HCT116 (cell line): Measurements from ENCODE around the gene COL5A3. TPM values are rescaled to one million over a fixed set of nuclear protein-coding genes. Genes with fewer than 3 reads are reported as not detected.

Source experiments
- ATAC-seq: fragments of 200-7000 bp; cut with Tn5 transposase; 2 replicates; pipeline ENCODE4 v1.9.1; 2020; ENCODE audit warnings: mild to moderate bottlenecking, moderate library complexity
- BruUV-seq: library from RNA; stranded (reverse); fragments of 400-500 nt; replicated peaks from 2 replicates; lab custom pipeline; 2021; lab: Mats Ljungman, UMichigan
- CTCF ChIA-PET: fragments of 300-600 bp; sonication (Branson Sonifier 250); formaldehyde crosslinking; loops from one replicate; lab custom pipeline; 2021; ENCODE audit warnings: antibody characterized with exemption; lab: Charles Lee
- POLR2A ChIA-PET: fragments of 300-600, 350-600 bp; sonication (Branson Sonifier 250); formaldehyde crosslinking; loops from one replicate; lab custom pipeline; 2021; ENCODE audit warnings: antibody characterized with exemption; lab: Charles Lee
- RAD21 ChIA-PET, 2 experiments: fragments of 300-600 bp; sonication (Branson Sonifier 250); formaldehyde crosslinking; loops; one replicate each; lab custom pipeline; 2023; ENCODE audit warnings: low total read pairs in 2 of 2; ENCODE audit not compliant: uncharacterized antibody in 2 of 2, unreplicated experiment in 2 of 2, low non-redundant PET in 1 of 2; lab: Charles Lee
- DNase-seq: peaks from one replicate; pipeline ENCODE4 v3.0.0-alpha.2; 2010; ENCODE audit warnings: low read depth, low spot score
- H2AFZ ChIP-seq: fragments of 200-600 bp; shearing (Covaris generic), sonication (generic); 2 replicates; pipeline ENCODE4 v1.6.1; 2017; ENCODE audit warnings: low read depth, mixed run types, mixed read lengths, antibody characterized with exemption, low read length; ENCODE audit not compliant: poor library complexity, severe bottlenecking
- H3K27ac ChIP-seq: 2 replicates; pipeline ENCODE4 v1.5.1; 2012; ENCODE audit warnings: low read depth, low read length
- H3K27me3 ChIP-seq: fragments of 200-600 bp; sonication (generic); 2 replicates; pipeline ENCODE4 v1.6.1; 2016; ENCODE audit warnings: mixed run types, low read length, mixed read lengths; ENCODE audit not compliant: insufficient read depth
- H3K36me3 ChIP-seq, 2 experiments: fragments of 200-500 bp in 1 of 2; fragments of 200-600 bp in 1 of 2; sonication (Bioruptor generic) in 1 of 2; sonication (generic) in 1 of 2; 2 replicates each; pipeline versions ENCODE4 v1.5.1 to v1.6.1; 2014 to 2016; ENCODE audit warnings: low read length in 2 of 2, inconsistent platforms in 1 of 2, mixed read lengths in 1 of 2, mixed run types in 1 of 2; ENCODE audit not compliant: insufficient read depth in 2 of 2, control insufficient read depth in 1 of 2
- H3K4me1 ChIP-seq, 2 experiments: fragments of 200-600 bp in 1 of 2; sonication (generic) in 1 of 2; 2 replicates each; pipeline versions ENCODE4 v1.5.1 to v1.6.1; 2012 to 2017; ENCODE audit warnings: low read length in 2 of 2, inconsistent platforms in 1 of 2, mild to moderate bottlenecking in 1 of 2, mixed read lengths in 1 of 2, mixed run types in 1 of 2, moderate library complexity in 1 of 2; ENCODE audit not compliant: insufficient read depth in 2 of 2, control insufficient read depth in 1 of 2
- H3K4me2 ChIP-seq: fragments of 200-600 bp; sonication (generic); 2 replicates; pipeline ENCODE4 v1.6.1; 2017; ENCODE audit warnings: mixed run types, low read length, mixed read lengths
- H3K4me3 ChIP-seq, 2 experiments: fragments of 200-600 bp in 1 of 2; sonication (generic) in 1 of 2; replicated peaks in 1 of 2; 2 replicates each; pipeline ENCODE4 v1.5.1; 2011 to 2016; ENCODE audit warnings: low read length in 2 of 2, control low read depth in 1 of 2, low read depth in 1 of 2, mild to moderate bottlenecking in 1 of 2, mixed read lengths in 1 of 2, mixed run types in 1 of 2
- H3K79me2 ChIP-seq: fragments of 200-600 bp; sonication (generic); 2 replicates; pipeline ENCODE4 v1.6.1; 2017; ENCODE audit warnings: mild to moderate bottlenecking, mixed run types, low read length, moderate library complexity, mixed read lengths; ENCODE audit not compliant: insufficient read depth
- H3K9ac ChIP-seq: fragments of 200-600 bp; sonication (generic); 2 replicates; pipeline ENCODE4 v1.6.1; 2016; ENCODE audit warnings: low read length, mixed read lengths
- H3K9me2 ChIP-seq: fragments of 200-600 bp; sonication (generic), shearing (Covaris generic); 2 replicates; pipeline ENCODE4 v1.6.1; 2017; ENCODE audit warnings: mixed run types, mild to moderate bottlenecking, moderate library complexity; ENCODE audit not compliant: insufficient read depth
- H3K9me3 ChIP-seq, 2 experiments: fragments of 200-500 bp in 1 of 2; fragments of 200-600 bp in 1 of 2; sonication (Bioruptor generic) in 1 of 2; sonication (generic) in 1 of 2; 2 replicates each; pipeline ENCODE4 v1.6.1; 2014 to 2017; ENCODE audit warnings: low read length in 2 of 2, mixed read lengths in 2 of 2, inconsistent platforms in 1 of 2, low read depth in 1 of 2, mild to moderate bottlenecking in 1 of 2, mixed run types in 1 of 2, moderate library complexity in 1 of 2; ENCODE audit not compliant: control insufficient read depth in 1 of 2, insufficient read depth in 1 of 2
- H4K20me1 ChIP-seq: fragments of 200-600 bp; sonication (generic), shearing (Covaris generic); 2 replicates; pipeline ENCODE4 v1.6.1; 2017; ENCODE audit warnings: mixed run types, mild to moderate bottlenecking, moderate library complexity; ENCODE audit not compliant: insufficient read depth
- CBX3 ChIP-seq: IDR thresholded peaks from 2 replicates; pipeline ENCODE4 v1.6.1; 2012; ENCODE audit warnings: low read depth
- EGR1 ChIP-seq: IDR thresholded peaks from 2 replicates; pipeline ENCODE4 v1.6.1; 2012; ENCODE audit warnings: low read depth
- ELF1 ChIP-seq: IDR thresholded peaks from 2 replicates; pipeline ENCODE4 v1.6.1; 2012; ENCODE audit warnings: low read depth, borderline replicate concordance
- EZH2 ChIP-seq: fragments of 200-600 bp; sonication (generic); IDR thresholded peaks from 2 replicates; pipeline ENCODE4 v1.6.1; 2017; ENCODE audit warnings: antibody characterized with exemption, mixed run types
- EZH2phosphoT487 ChIP-seq: fragments of 200-600 bp; IDR thresholded peaks from 2 replicates; pipeline ENCODE4 v1.6.1; 2018; ENCODE audit warnings: antibody characterized with exemption, borderline replicate concordance
- JUND ChIP-seq: IDR thresholded peaks from 2 replicates; pipeline ENCODE4 v1.6.1; 2012
- POLR2A ChIP-seq: IDR thresholded peaks from 2 replicates; pipeline ENCODE4 v1.7.0; 2011; ENCODE audit warnings: borderline replicate concordance; ENCODE audit not compliant: insufficient read depth, insufficient read length; ENCODE audit errors: extremely low read depth
- POLR2AphosphoS5 ChIP-seq: IDR thresholded peaks from 2 replicates; pipeline ENCODE4 v1.6.1; 2011; ENCODE audit warnings: mild to moderate bottlenecking, low read depth, low read length, moderate library complexity
- RAD21 ChIP-seq: IDR thresholded peaks from 2 replicates; pipeline ENCODE4 v1.6.1; 2012; ENCODE audit warnings: low read depth, mild to moderate bottlenecking
- SIN3A ChIP-seq: IDR thresholded peaks from 2 replicates; pipeline ENCODE4 v1.6.1; 2012; ENCODE audit warnings: low read depth
- SP1 ChIP-seq: IDR thresholded peaks from 2 replicates; pipeline ENCODE4 v1.6.1; 2012; ENCODE audit warnings: low read depth
- SRF ChIP-seq: IDR thresholded peaks from 2 replicates; pipeline ENCODE4 v1.6.1; 2012; ENCODE audit warnings: low read depth
- TCF7L2 ChIP-seq: IDR thresholded peaks from 2 replicates; pipeline ENCODE4 v1.7.0; 2011; ENCODE audit warnings: borderline replicate concordance, inconsistent platforms; ENCODE audit not compliant: insufficient read depth, insufficient read length; ENCODE audit errors: extremely low read depth
- YY1 ChIP-seq: IDR thresholded peaks from 2 replicates; pipeline ENCODE4 v1.6.1; 2011; ENCODE audit warnings: low read length, low read depth, moderate library complexity, mild to moderate bottlenecking; ENCODE audit not compliant: insufficient replicate concordance; ENCODE audit errors: extremely low read depth
- ZFX ChIP-seq: fragments of 450-650 bp; IDR thresholded peaks from 2 replicates; pipeline ENCODE4 v1.6.1; 2017
- ZNF274 ChIP-seq: fragments of 200-500 bp; sonication (Bioruptor generic); IDR thresholded peaks from 2 replicates; pipeline ENCODE4 v1.6.1; 2014; ENCODE audit warnings: mild to moderate bottlenecking, low read depth, low read length, inconsistent platforms
- intact Hi-C: fragments of 100-400 bp; cut with micrococcal nuclease; formaldehyde crosslinking; loops from 2 replicates; pipeline ENCODE4 v1.10.0; 2022
- total RNA-seq: library from RNA; stranded (reverse); gene quantifications from one replicate; pipeline ENCODE4 v1.2.1, GENCODE V29; 2021; ENCODE audit not compliant: unreplicated experiment
- TF ChIP-seq, protein P1 (sequence below): IDR thresholded peaks from 2 replicates; pipeline ENCODE4 v1.6.1; 2012
- TF ChIP-seq, protein P2 (sequence below): IDR thresholded peaks from 2 replicates; pipeline ENCODE4 v1.6.1; 2011; ENCODE audit warnings: mild to moderate bottlenecking, low read length, moderate library complexity; ENCODE audit not compliant: insufficient replicate concordance; ENCODE audit errors: extremely low read depth
- TF ChIP-seq, protein P3 (sequence below): IDR thresholded peaks from 2 replicates; pipeline ENCODE4 v1.6.1; 2012; ENCODE audit warnings: low read depth
- TF ChIP-seq, protein P4 (sequence below): IDR thresholded peaks from 2 replicates; pipeline ENCODE4 v1.6.1; 2012

The COL5A3 gene
- total RNA-seq, 1 experiment from 2014 or later, result 0.15 TPM

DNA sequence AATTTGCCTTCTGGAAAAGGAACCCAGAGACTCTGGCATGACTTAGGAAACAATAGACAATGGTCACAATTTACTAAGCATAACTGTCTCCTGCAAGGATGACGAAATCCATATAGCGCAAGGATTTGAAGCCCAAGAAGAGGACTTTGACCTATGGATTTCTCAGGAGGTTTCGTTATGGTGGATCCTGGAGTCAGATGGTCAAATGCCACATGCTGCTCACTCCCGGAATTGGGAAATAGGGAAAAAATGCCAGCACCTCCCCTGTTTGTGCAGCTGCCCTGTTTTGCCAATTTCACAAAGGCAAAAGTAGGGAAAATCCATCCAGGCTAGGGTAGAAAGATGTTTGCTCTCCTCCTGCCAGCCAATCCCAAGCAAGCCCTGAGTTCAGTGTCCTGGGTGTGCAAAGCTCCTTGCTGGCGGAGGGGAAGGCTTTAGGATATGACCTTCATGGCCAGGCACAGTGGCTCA lies 26.3 kb upstream of the COL5A3 start:
- ATAC-seq, result no peak
- BruUV-seq, result no TSS peak
- intact Hi-C loops, result no loop called here
- TF ChIP-seq ZNF274 (no peak), JUND (no peak), RAD21 (no peak), YY1 (no peak), EZH2phosphoT487 (no peak), CBX3 (no peak), SIN3A (no peak), SP1 (no peak), EGR1 (no peak), EZH2 (no peak), ZFX (no peak), SRF (no peak), TCF7L2 (no peak), ELF1 (no peak), POLR2A (no peak), POLR2AphosphoS5 (no peak)
- TF ChIP-seq, protein P1, sequence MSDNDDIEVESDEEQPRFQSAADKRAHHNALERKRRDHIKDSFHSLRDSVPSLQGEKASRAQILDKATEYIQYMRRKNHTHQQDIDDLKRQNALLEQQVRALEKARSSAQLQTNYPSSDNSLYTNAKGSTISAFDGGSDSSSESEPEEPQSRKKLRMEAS, result no peak
- TF ChIP-seq, protein P2, sequence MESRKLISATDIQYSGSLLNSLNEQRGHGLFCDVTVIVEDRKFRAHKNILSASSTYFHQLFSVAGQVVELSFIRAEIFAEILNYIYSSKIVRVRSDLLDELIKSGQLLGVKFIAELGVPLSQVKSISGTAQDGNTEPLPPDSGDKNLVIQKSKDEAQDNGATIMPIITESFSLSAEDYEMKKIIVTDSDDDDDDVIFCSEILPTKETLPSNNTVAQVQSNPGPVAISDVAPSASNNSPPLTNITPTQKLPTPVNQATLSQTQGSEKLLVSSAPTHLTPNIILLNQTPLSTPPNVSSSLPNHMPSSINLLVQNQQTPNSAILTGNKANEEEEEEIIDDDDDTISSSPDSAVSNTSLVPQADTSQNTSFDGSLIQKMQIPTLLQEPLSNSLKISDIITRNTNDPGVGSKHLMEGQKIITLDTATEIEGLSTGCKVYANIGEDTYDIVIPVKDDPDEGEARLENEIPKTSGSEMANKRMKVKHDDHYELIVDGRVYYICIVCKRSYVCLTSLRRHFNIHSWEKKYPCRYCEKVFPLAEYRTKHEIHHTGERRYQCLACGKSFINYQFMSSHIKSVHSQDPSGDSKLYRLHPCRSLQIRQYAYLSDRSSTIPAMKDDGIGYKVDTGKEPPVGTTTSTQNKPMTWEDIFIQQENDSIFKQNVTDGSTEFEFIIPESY, result no peak
- TF ChIP-seq, protein P3, sequence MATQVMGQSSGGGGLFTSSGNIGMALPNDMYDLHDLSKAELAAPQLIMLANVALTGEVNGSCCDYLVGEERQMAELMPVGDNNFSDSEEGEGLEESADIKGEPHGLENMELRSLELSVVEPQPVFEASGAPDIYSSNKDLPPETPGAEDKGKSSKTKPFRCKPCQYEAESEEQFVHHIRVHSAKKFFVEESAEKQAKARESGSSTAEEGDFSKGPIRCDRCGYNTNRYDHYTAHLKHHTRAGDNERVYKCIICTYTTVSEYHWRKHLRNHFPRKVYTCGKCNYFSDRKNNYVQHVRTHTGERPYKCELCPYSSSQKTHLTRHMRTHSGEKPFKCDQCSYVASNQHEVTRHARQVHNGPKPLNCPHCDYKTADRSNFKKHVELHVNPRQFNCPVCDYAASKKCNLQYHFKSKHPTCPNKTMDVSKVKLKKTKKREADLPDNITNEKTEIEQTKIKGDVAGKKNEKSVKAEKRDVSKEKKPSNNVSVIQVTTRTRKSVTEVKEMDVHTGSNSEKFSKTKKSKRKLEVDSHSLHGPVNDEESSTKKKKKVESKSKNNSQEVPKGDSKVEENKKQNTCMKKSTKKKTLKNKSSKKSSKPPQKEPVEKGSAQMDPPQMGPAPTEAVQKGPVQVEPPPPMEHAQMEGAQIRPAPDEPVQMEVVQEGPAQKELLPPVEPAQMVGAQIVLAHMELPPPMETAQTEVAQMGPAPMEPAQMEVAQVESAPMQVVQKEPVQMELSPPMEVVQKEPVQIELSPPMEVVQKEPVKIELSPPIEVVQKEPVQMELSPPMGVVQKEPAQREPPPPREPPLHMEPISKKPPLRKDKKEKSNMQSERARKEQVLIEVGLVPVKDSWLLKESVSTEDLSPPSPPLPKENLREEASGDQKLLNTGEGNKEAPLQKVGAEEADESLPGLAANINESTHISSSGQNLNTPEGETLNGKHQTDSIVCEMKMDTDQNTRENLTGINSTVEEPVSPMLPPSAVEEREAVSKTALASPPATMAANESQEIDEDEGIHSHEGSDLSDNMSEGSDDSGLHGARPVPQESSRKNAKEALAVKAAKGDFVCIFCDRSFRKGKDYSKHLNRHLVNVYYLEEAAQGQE, result no peak
- TF ChIP-seq, protein P4, sequence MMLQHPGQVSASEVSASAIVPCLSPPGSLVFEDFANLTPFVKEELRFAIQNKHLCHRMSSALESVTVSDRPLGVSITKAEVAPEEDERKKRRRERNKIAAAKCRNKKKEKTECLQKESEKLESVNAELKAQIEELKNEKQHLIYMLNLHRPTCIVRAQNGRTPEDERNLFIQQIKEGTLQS, result no peak
- no peak for DNase-seq
- CTCF ChIA-PET, result no interaction called here
- Histone ChIP-seq H3K27me3 (peaks cover 29% of the 10 kb centered on the region; the same call in 1 of the 2 replicates), H3K9ac (no peak overlapping the region), H2AFZ (no peak overlapping the region), H3K4me2 (no peak overlapping the region), H3K9me3 (no peaks in the 10 kb centered on the region), H3K4me1 (peaks cover 0 to 5% of the 10 kb centered on the region in 2 experiments; a peak in 1 of 4 replicates), H3K9me2 (no peaks in the 10 kb centered on the region), H4K20me1 (no peaks in the 10 kb centered on the region), H3K27ac (no peak overlapping the region), H3K4me3 (no peak overlapping the region), H3K79me2 (no peaks in the 10 kb centered on the region), H3K36me3 (no peaks in the 10 kb centered on the region)
- POLR2A ChIA-PET, result no interaction called here
- RAD21 ChIA-PET, result no interaction called here
